Bronchial epithelial cell (primary cell): ENCODE data around the gene RAB10. TPM values are rescaled to one million over a fixed set of nuclear protein-coding genes. Genes with fewer than 3 reads are reported as not detected.
"Not testable (repeated sequence)": the region's sequence is repeated elsewhere in the genome, so short reads cannot be mapped to it uniquely, and the experiment has no call there.

Source experiments
- DNase-seq: peaks from one replicate; pipeline ENCODE4 v3.0.0-alpha.2; 2010; ENCODE audit warnings: low read depth
- FAIRE-seq: peaks from 2 replicates; lab custom pipeline; 2011; peaks lifted over from hg19 to GRCh38; lab: Jason Lieb, UNC
- H3K27me3 ChIP-seq: 2 replicates; pipeline ENCODE4 v1.5.1; 2011; ENCODE audit warnings: low read length; ENCODE audit not compliant: control insufficient read depth, insufficient read depth
- H3K36me3 ChIP-seq: 2 replicates; pipeline ENCODE4 v1.5.1; 2011; ENCODE audit warnings: low read length; ENCODE audit not compliant: control insufficient read depth, insufficient read depth
- H3K4me3 ChIP-seq: 2 replicates; pipeline ENCODE4 v1.5.1; 2011; ENCODE audit warnings: mild to moderate bottlenecking, low read depth, low read length, control low read depth
- total RNA-seq: library from RNA; depleted of rRNA; stranded (reverse); fragments of >200 nt; gene quantifications from 2 replicates; pipeline ENCODE4 v1.2.1, GENCODE V29; 2014
- TF ChIP-seq, protein P1 (sequence below): IDR thresholded peaks from 2 replicates; pipeline ENCODE4 v1.5.1; 2011; ENCODE audit warnings: mild to moderate bottlenecking, moderate library complexity, low read length, control low read depth, inconsistent platforms; ENCODE audit not compliant: insufficient read depth, severe bottlenecking

Gene RAB10
- total RNA-seq, 1 donor from 2014 or later, result 308 TPM

DNA sequence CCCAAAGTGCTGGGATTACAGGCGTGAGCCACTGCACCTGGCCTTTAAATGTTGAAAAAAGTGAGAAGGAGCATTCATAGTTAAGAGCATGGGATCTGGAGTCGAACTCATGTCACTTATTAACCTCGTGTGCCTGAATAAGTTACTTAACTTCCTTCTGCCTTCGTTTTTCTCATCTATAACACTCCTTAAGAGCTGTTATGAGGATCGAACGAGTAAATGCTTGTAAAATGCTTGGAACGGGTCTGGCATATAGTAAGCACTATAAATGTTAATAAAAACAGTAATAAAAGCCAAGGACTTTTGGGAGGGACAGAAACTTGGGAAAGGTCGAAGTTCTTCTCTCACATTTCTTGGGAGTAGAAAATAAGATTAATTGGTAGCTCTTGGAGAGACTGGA, 40.8 kb downstream of the RAB10 start:
- DNase-seq (no peak), FAIRE-seq (no peak)
- Histone ChIP-seq H3K4me3 (no peak overlapping the region), H3K36me3 (no peaks in the 10 kb centered on the region), H3K27me3 (no peaks in the 10 kb centered on the region)
- TF ChIP-seq, protein P1, sequence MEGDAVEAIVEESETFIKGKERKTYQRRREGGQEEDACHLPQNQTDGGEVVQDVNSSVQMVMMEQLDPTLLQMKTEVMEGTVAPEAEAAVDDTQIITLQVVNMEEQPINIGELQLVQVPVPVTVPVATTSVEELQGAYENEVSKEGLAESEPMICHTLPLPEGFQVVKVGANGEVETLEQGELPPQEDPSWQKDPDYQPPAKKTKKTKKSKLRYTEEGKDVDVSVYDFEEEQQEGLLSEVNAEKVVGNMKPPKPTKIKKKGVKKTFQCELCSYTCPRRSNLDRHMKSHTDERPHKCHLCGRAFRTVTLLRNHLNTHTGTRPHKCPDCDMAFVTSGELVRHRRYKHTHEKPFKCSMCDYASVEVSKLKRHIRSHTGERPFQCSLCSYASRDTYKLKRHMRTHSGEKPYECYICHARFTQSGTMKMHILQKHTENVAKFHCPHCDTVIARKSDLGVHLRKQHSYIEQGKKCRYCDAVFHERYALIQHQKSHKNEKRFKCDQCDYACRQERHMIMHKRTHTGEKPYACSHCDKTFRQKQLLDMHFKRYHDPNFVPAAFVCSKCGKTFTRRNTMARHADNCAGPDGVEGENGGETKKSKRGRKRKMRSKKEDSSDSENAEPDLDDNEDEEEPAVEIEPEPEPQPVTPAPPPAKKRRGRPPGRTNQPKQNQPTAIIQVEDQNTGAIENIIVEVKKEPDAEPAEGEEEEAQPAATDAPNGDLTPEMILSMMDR, result no peak

DNA sequence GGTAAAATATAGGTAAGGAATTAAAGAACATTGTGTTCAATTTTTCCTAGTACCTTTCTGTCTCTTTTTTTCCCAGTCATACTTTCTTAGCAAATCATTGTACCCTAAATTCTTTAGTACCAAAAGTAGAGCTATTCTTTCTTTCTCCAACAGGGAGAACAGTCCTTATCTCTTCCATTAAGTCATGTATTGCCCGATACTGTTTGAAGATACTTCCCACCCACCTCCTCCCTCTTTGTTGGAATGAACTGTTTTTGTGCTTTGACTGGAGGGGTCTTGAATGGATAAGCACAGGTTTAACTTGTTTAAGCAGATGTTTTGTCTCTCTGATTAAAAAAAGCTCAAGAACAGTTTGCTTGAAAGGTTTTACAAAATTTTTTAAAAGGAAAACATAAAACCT, 41.3 kb downstream of the RAB10 start:
- FAIRE-seq (no peak), DNase-seq (no peak)
- Histone ChIP-seq H3K4me3 (no peak overlapping the region), H3K36me3 (no peaks in the 10 kb centered on the region), H3K27me3 (no peaks in the 10 kb centered on the region)
- TF ChIP-seq, protein P1, result no peak

DNA sequence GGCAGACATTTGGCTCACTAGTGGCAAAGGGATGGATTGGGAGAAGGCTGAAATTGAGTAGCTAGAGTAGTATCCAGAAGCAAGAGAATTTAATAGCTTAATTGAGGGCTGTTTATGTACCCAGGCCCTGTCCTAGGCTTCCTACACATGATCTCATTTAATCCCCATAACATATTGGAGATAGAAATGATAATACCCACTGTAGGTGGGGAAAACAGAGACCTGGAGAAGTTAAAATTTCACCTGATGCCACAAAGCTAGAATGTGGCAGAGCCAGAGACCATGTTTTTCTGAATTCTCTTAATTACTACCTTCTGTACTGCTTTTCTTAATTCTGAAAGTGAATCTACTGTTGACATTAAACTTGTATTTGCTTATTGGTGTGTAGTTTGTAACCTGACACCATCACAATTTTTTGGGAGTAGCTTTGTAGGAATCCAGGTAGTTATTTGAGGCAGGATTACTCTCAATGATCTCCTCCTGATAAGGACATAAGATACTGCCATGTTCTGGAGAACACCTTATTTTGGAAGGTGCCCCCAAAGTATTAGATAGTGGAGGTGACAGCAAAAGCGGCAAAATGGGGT, 42.2 kb downstream of the RAB10 start:
- no peaks in the 10 kb centered on the region for H3K36me3 ChIP-seq
- H3K4me3 ChIP-seq, result no peak overlapping the region
- FAIRE-seq, result no peak
- peak; percentile 30 for DNase-seq
- H3K27me3 ChIP-seq, result no peaks in the 10 kb centered on the region
- TF ChIP-seq, protein P1, result no peak

DNA sequence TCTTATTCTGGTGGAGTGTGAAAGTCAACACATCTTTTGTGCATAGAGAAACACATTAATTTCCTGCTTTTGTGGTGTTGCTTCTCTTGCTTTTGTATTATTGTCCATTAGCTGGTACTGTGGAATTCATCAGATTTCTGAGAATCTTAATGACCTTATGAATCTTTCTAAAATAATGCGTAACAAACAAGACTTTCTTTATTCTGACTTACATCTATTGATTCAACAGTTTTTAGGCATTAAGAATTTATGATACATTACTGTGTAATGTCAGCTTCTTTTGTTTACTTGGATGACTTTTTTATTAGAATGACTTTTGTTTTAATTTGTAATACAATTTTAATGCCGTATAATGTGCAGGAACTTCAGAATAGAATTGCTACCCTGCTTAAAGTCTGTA, 43.4 kb downstream of the RAB10 start:
- FAIRE-seq, result no peak
- no peak for DNase-seq
- Histone ChIP-seq H3K27me3 (no peaks in the 10 kb centered on the region), H3K4me3 (no peak overlapping the region), H3K36me3 (no peaks in the 10 kb centered on the region)
- TF ChIP-seq, protein P1, result no peak

DNA sequence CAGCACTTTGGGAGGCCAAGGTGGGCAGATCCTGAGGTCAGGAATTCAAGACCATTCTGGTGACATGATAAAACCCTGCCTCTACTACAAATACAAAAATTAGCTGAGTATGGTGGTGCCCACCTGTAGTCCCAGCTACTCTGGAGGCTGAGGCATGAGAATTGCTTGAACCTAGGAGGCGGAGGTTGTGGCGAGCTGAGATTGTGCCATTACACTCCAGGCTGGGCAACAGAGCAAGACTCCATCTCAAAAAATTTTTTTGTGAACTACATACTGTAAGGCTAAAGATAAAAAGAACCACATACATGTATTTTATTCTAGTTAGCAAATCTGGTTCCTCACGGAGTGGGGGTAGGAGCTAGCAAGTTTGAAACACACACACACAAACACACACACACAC, 45.1 kb downstream of the RAB10 start:
- FAIRE-seq (no peak), DNase-seq (no peak)
- TF ChIP-seq, protein P1, result no peak
- Histone ChIP-seq H3K36me3 (no peaks in the 10 kb centered on the region), H3K27me3 (no peaks in the 10 kb centered on the region), H3K4me3 (no peak overlapping the region)

DNA sequence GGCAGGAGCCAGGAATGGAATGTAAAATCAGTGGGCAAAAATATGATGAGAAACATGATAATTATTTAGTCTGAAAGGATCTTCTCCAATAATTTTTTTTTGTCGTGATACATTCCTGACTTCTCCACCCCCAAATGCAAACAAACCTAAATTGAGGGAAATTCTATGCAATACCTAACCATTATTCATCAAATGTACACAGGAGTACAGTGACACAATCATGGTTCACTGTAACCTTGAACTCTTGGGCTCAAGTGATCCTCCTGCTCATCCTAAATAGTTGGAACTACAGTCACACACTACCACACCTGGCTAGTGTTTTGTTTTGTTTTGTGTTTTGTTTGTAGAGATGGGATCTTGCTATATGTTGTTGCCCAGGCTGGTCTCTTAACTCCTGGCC, 46.5 kb downstream of the RAB10 start:
- no peaks in the 10 kb centered on the region for H3K27me3 ChIP-seq
- FAIRE-seq, result no peak
- TF ChIP-seq, protein P1, result no peak
- no peak overlapping the region for H3K4me3 ChIP-seq
- no peaks in the 10 kb centered on the region for H3K36me3 ChIP-seq
- DNase-seq, result peak; percentile 61

DNA sequence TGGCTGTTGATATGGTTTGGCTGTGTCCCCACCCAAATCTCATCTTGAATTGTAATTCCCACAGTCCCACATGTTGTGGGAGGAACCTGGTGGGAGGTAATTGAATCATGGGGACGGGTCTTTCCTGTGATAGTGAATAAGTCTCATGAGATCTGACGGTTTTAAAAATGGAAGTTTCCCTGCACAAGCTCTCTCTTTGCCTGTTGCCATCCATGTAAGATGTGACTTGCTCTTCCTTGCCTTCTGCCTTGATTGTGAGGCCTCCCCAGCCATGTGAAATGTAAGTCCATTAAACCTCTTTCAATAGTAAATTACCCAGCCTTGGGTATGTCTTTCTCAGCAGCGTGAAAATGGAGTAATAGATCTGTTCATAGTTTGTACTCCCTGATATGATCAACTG, 47.0 kb downstream of the RAB10 start:
- H3K27me3 ChIP-seq, DNase-seq, H3K36me3 ChIP-seq, FAIRE-seq, H3K4me3 ChIP-seq: not testable (repeated sequence)
